Right atrium auricular region (tissue), 2 donors: ENCODE data around the gene FKBP6. TPM values are rescaled to one million over a fixed set of nuclear protein-coding genes. Genes with fewer than 3 reads are reported as not detected.

ENCODE experiments used
- DNase-seq: peaks from one replicate; pipeline ENCODE4 v3.0.0-alpha.2; 2019; ENCODE audit warnings: low spot score
- H3K27ac ChIP-seq, 2 donors: fragments of 200-600 bp; sonication (generic); 1 replicate in 1 of 2; 2 replicates in 1 of 2; pipeline ENCODE4 v1.5.1; 2016 to 2019
- H3K27me3 ChIP-seq, 2 donors: fragments of 200-600 bp; sonication (generic); one replicate each; pipeline versions ENCODE4 v1.5.1 to v1.6.0; 2017 to 2019
- H3K36me3 ChIP-seq: fragments of 200-600 bp; sonication (generic); one replicate; pipeline ENCODE4 v1.5.1; 2016
- H3K4me1 ChIP-seq, 2 donors: fragments of 200-600 bp; sonication (generic); one replicate each; pipeline versions ENCODE4 v1.5.1 to v1.6.0; 2017 to 2019
- H3K4me3 ChIP-seq, 2 donors: fragments of 200-600 bp; sonication (generic); 1 replicate in 1 of 2; 2 replicates in 1 of 2; pipeline ENCODE4 v1.5.1; 2017 to 2019; ENCODE audit warnings: mild to moderate bottlenecking in 1 of 2, moderate library complexity in 1 of 2
- H3K9me3 ChIP-seq, 2 donors: fragments of 200-600 bp; sonication (generic); one replicate each; pipeline ENCODE4 v1.5.1; 2019
- total RNA-seq, 2 donors: library from RNA; depleted of rRNA; stranded (reverse); fragments of >200 nt; gene quantifications; one replicate each; pipeline ENCODE4 v1.1.0, GENCODE V29; 2016
- TF ChIP-seq, protein P1 (sequence below), 2 donors: fragments of 200-600 bp; sonication (generic); IDR thresholded peaks; one replicate each; pipeline ENCODE4 v1.5.1; 2019; ENCODE audit warnings: antibody characterized with exemption in 2 of 2

Gene FKBP6
- total RNA-seq, 2 donors from 2014 or later, result not detected

DNA sequence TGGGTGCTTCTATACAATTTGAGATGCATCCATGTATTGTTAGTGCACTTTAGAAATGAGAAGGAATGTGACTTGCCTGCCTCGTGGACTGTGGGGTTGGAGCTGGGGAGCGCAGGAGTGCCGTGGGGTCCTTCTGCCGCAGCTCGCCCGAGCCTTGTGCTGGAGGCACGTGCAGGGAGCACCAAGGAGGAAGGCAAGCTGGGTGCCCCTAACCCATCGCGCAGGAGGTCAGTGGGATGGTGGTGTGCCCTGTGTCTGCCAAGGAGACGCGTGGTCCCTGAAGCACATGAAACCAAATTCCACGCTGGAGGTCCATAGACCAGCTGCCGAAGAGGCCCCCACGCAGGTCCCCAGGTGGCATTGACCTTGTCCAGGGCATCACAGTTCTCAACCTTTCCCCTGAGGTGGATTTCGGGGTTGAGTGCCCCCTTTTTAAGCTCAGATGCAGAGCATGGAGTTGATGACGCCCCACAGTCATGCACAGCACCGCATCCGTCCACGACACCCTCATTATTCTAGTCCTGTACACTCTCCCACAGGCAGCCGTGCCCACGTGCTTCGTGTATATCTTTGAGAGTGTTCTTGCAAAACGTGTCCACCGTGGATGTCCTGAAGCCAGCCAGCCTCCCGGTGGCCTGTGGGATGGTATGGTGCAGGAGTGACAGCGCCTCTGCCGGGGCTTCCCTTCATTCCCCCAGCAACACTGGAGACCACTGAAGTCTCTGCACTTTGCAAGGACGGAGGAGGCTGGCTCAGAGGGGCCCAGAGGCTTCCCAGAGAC, 35.5 kb downstream of the FKBP6 start:
- no peaks in the 10 kb centered on the region for H3K27me3 ChIP-seq
- no peak overlapping the region for H3K27ac ChIP-seq
- H3K4me1 ChIP-seq, result peaks cover 0 to 4% of the 10 kb centered on the region in 2 donors
- no peaks in the 10 kb centered on the region for H3K36me3 ChIP-seq
- H3K9me3 ChIP-seq, result no peaks in the 10 kb centered on the region
- TF ChIP-seq, protein P1, sequence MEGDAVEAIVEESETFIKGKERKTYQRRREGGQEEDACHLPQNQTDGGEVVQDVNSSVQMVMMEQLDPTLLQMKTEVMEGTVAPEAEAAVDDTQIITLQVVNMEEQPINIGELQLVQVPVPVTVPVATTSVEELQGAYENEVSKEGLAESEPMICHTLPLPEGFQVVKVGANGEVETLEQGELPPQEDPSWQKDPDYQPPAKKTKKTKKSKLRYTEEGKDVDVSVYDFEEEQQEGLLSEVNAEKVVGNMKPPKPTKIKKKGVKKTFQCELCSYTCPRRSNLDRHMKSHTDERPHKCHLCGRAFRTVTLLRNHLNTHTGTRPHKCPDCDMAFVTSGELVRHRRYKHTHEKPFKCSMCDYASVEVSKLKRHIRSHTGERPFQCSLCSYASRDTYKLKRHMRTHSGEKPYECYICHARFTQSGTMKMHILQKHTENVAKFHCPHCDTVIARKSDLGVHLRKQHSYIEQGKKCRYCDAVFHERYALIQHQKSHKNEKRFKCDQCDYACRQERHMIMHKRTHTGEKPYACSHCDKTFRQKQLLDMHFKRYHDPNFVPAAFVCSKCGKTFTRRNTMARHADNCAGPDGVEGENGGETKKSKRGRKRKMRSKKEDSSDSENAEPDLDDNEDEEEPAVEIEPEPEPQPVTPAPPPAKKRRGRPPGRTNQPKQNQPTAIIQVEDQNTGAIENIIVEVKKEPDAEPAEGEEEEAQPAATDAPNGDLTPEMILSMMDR (IDR thresholded peaks at IDR 0.05), result no peak
- no peak for DNase-seq
- H3K4me3 ChIP-seq, result no peak overlapping the region

DNA sequence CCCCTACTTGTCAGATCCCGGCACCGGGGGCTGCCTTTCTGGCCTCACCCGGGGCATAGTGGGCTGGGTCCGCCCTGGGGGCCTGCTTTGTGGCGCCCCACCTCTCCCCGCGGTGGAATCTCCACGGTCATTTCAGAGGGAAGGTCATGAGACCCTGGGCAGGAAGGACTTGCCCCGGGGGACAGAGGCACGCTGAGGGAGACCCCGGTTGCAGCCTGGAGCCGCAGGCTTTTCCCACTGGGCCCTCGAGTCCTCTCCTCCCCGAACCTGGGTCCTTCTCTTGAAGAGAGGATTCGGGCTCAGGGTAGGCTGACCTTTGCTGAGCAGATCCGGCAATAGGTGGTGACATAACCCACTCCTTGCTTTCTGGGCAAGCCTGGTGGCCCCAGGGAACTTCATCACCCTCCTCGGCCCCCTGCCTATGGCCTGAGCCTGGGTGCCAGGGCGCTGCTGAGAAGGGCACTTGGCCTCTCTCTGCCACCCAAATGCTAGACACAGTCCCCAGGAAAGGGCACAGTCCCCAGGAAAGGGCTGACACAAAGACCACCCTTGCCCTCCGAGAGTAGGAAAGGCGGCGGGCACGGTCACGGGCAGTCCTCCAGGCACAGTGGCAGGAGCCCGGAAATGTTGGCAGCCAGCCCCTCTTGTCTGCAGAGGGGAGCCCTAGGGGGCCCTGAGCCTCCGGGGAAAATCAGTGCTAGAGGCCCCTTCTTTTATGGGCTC, 36.2 kb downstream of the FKBP6 start:
- no peaks in the 10 kb centered on the region for H3K4me1 ChIP-seq
- no peak for DNase-seq
- TF ChIP-seq, protein P1 (IDR thresholded peaks at IDR 0.05), result no peak
- H3K27ac ChIP-seq, result no peak overlapping the region
- no peaks in the 10 kb centered on the region for H3K36me3 ChIP-seq
- no peaks in the 10 kb centered on the region for H3K9me3 ChIP-seq
- no peak overlapping the region for H3K4me3 ChIP-seq
- no peaks in the 10 kb centered on the region for H3K27me3 ChIP-seq

DNA sequence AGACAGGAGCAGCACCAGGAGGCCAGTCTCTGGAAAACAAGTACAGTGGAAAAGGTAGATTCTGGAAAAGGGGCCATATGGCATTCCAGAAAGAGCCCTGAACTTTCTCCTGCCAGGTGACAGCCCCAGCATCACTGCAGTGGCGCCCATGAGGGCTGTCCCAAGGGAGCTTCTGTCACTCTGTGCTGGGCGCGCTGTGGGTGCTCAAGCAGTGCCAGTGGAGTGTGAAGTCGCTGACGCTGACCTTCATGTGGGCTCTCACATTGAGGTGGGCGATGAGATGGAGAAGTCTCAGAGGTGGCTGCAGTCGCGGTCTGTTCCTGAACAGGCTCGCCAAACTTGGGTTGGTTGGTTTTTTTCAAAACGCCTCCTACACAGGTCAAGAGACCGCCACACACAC, 38.2 kb downstream of the FKBP6 start:
- Histone ChIP-seq H3K4me3 (no peak overlapping the region), H3K27me3 (no peaks in the 10 kb centered on the region), H3K36me3 (no peaks in the 10 kb centered on the region), H3K9me3 (no peaks in the 10 kb centered on the region), H3K4me1 (no peaks in the 10 kb centered on the region), H3K27ac (no peak overlapping the region)
- DNase-seq, result no peak
- TF ChIP-seq, protein P1 (IDR thresholded peaks at IDR 0.05), result no peak

DNA sequence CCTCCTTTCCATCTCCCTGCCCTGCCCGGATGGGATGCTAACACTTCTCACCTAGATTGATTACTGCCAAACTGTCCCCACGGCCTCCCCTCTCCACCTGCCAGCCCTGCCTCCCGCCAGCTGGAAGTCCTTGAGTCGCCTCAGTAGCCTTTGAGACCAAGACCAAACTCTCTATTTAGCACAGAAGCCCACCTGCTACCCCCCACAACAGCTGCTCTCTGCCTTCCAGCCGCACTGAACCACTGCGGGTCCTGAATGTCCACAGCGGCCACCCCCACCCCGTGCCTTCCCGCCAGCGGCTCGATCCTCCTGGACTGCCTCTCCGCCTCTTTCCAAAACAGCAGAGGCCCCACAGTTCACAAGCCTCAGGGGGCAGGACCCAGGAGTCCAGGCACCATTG, 39.0 kb downstream of the FKBP6 start:
- no peaks in the 10 kb centered on the region for H3K27me3 ChIP-seq
- no peaks in the 10 kb centered on the region for H3K9me3 ChIP-seq
- TF ChIP-seq, protein P1 (IDR thresholded peaks at IDR 0.05), result no peak
- no peaks in the 10 kb centered on the region for H3K4me1 ChIP-seq
- no peaks in the 10 kb centered on the region for H3K36me3 ChIP-seq
- H3K4me3 ChIP-seq, result no peak overlapping the region
- H3K27ac ChIP-seq, result no peak overlapping the region
- DNase-seq, result no peak

DNA sequence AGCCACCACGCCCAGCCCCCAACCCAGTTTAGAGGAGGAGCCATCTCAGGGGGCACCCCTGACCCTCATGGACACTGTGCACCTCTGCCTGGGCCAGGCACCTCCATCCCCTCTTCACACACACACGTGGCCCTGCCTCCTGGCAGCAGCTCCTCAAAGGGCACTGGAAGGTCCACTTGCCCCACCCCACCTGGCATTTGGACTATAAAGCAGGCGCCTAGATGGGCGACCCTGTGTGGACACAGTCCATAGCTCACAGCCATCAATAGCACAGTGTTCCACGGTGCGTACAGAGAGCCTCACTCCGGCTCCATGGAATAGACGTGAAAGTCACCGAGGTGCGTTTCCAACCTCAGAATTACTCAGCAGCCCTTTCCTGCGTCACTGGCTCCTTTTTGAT, 41.0 kb downstream of the FKBP6 start:
- DNase-seq, result no peak
- no peak overlapping the region for H3K27ac ChIP-seq
- TF ChIP-seq, protein P1 (IDR thresholded peaks at IDR 0.05), result no peak
- no peaks in the 10 kb centered on the region for H3K9me3 ChIP-seq
- no peaks in the 10 kb centered on the region for H3K27me3 ChIP-seq
- H3K36me3 ChIP-seq, result no peaks in the 10 kb centered on the region
- H3K4me1 ChIP-seq, result no peaks in the 10 kb centered on the region
- H3K4me3 ChIP-seq, result no peak overlapping the region
